ENCODE results near the gene CETP.
"Not testable (repeated sequence)": the region's sequence is repeated elsewhere in the genome, so short reads cannot be mapped to it uniquely, and the experiment has no call there.

Gene CETP

GRCh38 chr16:56956076-56956475 lies 5.7 kb upstream of the CETP start:
- DNase-seq (ENCODE audit: low read depth in 2 of 2) = no peak

GRCh38 chr16:56956756-56957155 lies 5.0 kb upstream of the CETP start:
- DNase-seq (ENCODE audit: low read depth in 2 of 2) = no peak

- DNase-seq (ENCODE audit: low read depth in 2 of 2) = no peak
Observed at GRCh38 chr16:56960681-56961281, 969 bp upstream of the CETP start.

- DNase-seq (ENCODE audit: low read depth in 2 of 2) = no peak
Observed at GRCh38 chr16:56961386-56961785, 364 bp upstream of the CETP start.

GRCh38 chr16:56964243-56965148 lies 2.7 kb downstream of the CETP start:
- peak; percentile 96 to 98 for DNase-seq (ENCODE audit: low read depth in 2 of 2)

- no peak for DNase-seq (ENCODE audit: low read depth in 2 of 2)
Observed at GRCh38 chr16:56965149-56966092, 3.7 kb downstream of the CETP start.

GRCh38 chr16:56966093-56966475 lies 4.3 kb downstream of the CETP start:
- no peak for DNase-seq (ENCODE audit: low read depth in 2 of 2)

- DNase-seq (ENCODE audit: low read depth in 2 of 2) = no peak
Observed at GRCh38 chr16:56967733-56968132, 6.0 kb downstream of the CETP start.

GRCh38 chr16:56969769-56970168 lies 8.0 kb downstream of the CETP start:
- DNase-seq (ENCODE audit: low read depth in 2 of 2) = no peak

- no peak for DNase-seq (ENCODE audit: low read depth in 2 of 2)
Observed at GRCh38 chr16:56970934-56971767, 9.4 kb downstream of the CETP start.

GRCh38 chr16:56971768-56972043 lies 10.0 kb downstream of the CETP start:
- DNase-seq (ENCODE audit: low read depth in 2 of 2) = no peak

GRCh38 chr16:56972403-56973293 lies 10.9 kb downstream of the CETP start:
- no peak for DNase-seq (ENCODE audit: low read depth in 2 of 2)

- DNase-seq (ENCODE audit: low read depth in 2 of 2) = no peak
Observed at GRCh38 chr16:56973294-56973689, 11.5 kb downstream of the CETP start.

GRCh38 chr16:56973899-56974298 lies 12.1 kb downstream of the CETP start:
- DNase-seq (ENCODE audit: low read depth in 2 of 2) = not testable (repeated sequence)

GRCh38 chr16:56974549-56975300 lies 13.0 kb downstream of the CETP start:
- DNase-seq (ENCODE audit: low read depth in 2 of 2) = no peak

- no peak for DNase-seq (ENCODE audit: low read depth in 2 of 2)
Observed at GRCh38 chr16:56975714-56976113, 14.0 kb downstream of the CETP start.

GRCh38 chr16:56977216-56977615 lies 15.5 kb downstream of the CETP start:
- no peak for DNase-seq (ENCODE audit: low read depth in 2 of 2)

- no peak for DNase-seq (ENCODE audit: low read depth in 2 of 2)
Observed at GRCh38 chr16:56977823-56978430, 16.2 kb downstream of the CETP start.

- DNase-seq (ENCODE audit: low read depth in 2 of 2) = no peak
Observed at GRCh38 chr16:56980201-56980535, 18.4 kb downstream of the CETP start.
